Superior temporal gyrus (tissue), 1 donor: ENCODE results near the gene LAMTOR1.
A peak's percentile ranks its signal among the peaks of the same experiment; 100 is the strongest.

Experiments
- DNase-seq: peaks from one replicate; pipeline ENCODE4 v3.0.0-alpha.2; 2016; ENCODE audit errors: extremely low spot score

LAMTOR1 gene

DNA sequence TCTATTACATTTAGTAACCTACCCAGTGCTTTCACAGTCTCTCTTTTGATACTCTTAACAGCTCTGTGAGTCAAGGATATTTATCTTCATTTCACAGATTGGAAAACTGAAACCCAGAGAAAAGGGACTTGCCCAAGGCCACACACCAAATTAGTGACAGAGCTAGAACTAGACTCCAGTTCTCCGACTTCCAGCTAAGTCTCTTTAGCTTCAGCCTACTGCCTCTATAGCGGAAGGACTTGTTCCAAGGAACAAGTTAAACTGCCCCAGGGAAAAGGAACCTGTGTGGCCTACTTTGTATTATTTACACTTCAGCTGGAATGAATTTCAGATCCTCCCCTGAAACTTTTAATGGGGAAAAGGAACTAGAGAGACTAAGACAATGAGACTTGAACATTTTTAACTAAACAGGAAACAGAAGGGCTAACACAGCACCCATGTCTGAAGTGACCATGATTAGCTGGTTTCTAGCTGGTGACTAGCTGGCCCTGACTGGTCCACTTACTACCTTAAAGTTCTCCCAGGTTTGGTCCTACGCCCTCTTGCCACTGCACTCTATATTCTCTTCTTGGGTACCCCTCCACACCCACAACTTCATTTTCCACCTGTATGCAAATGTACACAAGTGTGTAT is 21.2 kb downstream of the LAMTOR1 start:
- DNase-seq: no peak

DNA sequence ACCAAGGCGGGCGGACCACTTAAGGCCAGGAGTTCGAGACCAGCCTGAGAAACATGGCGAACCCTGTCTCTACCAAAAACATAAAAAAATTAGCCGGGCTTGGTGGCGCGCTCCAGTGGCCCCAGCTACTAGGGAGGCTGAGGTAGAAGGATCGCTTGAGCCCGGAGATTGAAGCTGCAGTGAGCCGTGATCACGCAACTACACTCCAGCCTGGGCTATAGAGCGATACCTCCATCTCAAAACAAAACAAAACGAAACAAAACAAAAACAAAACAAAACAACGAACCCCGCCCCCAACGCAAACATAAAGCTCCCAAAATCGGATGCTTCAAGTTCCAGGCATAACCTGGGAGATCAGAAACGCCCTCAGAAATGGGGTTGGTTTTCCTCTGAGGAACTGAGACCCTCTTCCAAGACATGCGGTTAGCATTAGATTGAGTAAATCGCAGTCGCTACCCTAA is 21.9 kb downstream of the LAMTOR1 start:
- DNase-seq: no peak

DNA sequence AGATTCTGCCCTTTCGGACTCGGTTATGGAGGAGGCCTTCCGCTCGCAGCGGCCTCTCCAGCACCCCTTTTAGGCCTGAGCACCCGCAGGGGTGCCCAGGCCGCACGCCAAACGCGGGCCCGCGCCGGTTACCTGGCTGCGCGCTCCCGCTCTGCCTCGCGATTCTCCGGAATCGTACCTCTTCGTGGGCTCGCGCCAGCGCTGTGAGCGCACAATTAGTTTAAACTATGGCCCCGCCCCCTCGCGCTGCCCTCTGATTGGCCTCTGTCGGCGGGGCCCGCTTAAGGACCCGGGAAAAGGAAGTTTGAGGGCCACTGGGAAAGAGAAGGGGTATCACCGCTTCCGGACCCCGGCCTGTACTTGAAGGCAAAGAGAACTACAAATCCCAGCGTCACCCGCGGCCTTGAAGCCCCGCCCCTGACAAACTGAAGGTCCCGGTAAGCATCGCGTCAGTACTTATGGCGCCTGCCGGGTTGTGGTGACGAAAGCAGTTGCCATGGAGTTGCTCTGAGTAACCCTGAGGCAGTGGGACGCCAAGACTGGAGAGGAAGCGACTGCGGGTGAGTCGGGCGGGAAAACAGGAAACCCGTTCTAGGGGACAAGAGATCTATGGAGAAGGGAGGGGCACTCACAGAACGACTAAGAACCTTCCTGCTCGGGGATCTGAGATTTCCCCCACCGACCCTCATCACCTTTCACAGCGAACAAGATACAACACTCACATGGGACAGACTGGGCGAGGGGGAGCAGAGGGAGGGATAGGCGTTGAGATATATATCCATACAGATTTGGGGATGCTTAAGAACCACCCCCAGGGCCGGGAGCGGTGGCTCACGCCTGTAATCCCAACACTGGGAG is 22.5 kb downstream of the LAMTOR1 start, which contains the start of the genes LRRC51 and NUMA1:
Gene LRRC51 (plus strand): TSS at position 525 of the 858 bp plus-strand sequence. CDS start 8,234 bp downstream, outside the sequence.
Gene NUMA1 (minus strand): TSS at position 217 of the 858 bp plus-strand sequence. CDS start 44,599 bp downstream, outside the sequence.
- peak; percentile 100 for DNase-seq

DNA sequence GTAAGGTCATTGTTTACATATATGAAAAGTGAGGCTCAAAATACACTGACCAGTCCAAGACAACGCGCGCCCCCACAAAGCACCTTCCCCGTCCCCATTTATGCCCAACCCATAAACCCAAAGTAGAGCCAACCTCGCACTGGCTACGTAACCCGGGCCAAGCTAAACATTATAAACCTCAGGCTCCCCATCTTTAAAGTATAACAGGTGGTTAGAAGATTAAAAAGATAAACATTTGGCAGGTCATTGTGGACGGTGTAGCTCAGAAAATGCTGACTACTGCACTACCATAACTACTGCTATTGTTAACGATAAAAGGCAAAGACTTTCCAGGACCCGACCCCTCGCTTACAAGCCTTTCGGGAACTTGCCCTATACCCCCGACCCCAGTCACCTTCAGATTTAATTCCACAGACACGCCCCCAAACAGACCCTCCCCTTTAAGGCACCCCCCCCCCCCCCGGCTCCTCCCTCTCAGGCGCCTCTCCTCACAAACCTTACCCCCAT is 23.2 kb downstream of the LAMTOR1 start:
- no peak for DNase-seq

DNA sequence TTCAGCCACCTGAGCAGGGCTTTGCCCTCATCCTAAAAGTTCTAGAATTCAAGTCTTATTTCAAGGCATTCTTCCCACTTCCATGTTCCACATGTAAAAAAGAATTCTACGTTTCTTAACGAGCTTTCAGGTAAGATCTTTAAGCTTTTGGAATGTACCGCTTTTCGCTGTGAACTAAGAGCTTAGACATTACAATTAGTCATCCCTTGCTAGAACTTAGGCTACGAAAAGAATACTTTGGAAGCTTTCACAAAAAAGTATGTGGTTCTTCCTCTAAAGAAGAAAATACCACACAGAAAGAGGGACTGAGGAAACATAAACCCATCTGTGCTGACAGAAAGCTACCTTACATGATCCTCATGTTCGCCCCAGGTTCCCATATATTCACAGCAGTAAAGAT is 24.6 kb downstream of the LAMTOR1 start:
- DNase-seq: no peak

DNA sequence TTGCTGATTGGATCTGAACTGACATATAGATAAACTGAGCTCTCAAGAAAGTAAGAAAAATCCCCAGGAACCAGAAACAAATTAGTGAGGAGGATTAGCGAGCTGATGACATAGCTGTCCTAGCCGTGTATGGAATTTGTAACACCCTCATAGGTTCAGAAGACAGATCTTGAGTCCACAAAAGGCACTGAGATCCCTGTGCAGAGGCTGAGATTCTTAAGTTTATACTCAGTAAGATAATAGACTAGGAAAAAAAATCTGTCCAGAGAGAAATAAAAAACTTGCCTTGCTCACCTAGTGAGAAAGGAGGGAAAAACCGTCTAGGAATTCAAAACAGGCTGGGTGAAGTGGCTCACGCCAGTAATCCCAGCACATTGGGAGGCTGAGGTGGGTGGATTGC is 27.3 kb downstream of the LAMTOR1 start:
- no peak for DNase-seq

DNA sequence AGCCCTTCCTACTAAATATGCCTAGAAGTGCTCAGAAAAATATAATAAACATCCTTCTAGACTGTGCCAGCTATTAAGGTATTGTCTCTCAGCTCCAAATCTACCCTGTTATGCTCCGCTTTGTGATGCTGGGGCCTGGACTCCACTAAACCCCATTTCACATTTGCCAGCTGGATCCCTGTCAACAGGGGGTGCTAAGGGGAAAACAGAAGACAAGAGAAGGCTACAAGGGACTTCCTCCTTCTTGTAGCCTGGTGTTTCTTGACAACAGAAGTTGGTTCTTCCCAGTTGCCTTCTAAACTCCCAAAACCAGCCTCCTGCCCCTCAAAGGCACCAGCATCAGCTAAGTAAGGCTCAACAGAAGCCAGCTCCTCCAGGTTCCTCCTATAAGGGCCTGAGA is 28.0 kb downstream of the LAMTOR1 start:
- DNase-seq: no peak

DNA sequence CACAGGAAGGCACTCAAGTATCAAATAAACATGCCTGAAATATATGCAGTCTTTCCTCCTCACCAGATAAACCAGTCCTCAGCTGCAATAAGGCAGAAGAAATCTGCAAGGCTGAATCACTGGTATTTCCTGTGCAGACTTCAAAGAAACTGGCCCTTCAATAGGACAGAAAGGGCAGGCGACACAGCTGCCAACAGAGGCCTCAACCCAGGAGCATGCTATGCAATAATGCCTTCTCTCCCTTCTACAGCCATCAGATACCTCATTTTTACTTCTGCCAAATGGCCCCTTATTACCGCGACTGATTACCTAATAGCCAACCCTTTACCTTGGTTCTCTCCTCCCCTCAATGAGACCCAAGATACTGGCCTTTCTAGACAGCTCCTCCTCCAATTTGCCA is 30.7 kb downstream of the LAMTOR1 start:
- DNase-seq: no peak

DNA sequence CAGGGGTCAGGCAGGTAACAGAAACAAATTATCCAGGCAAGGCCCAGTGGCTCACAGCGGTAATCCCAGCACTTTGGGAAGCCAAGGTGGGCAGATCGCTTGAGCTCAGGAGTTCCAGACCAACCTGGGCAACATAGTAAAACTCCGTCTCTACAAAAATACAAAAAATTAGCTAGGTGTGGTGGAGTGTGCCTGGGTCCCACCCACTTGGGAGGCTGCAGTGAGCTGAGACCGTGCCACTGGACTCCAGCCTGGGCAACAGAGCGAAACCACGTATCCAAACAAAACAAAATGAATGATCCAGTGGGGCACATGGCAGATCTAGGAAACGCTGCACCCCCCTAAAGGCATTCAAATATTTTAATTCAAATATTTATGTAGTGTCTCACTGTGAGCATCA is 32.6 kb downstream of the LAMTOR1 start:
- no peak for DNase-seq

DNA sequence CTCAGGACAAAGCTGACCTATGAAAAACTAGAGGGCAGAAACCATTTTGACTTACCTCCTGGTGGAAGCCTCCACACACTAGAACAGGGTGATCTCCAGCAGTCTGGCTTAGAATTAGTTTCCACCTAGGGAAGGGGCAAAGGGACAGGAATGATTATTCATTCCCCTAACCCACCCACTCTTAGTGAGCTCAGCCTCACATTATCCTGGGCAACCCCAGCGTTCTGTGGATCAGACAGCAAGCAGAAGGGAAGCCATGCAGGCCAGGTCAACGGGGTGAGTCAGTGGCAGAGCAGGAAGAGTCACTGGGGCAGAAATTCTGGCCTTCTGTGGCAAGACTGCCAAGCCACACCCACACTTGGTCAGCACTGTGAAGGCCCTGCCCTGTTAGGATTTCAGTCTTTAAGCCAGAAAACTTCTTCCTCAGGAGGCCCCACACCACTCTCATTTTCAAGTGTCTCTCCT is 33.3 kb downstream of the LAMTOR1 start:
- DNase-seq: no peak

DNA sequence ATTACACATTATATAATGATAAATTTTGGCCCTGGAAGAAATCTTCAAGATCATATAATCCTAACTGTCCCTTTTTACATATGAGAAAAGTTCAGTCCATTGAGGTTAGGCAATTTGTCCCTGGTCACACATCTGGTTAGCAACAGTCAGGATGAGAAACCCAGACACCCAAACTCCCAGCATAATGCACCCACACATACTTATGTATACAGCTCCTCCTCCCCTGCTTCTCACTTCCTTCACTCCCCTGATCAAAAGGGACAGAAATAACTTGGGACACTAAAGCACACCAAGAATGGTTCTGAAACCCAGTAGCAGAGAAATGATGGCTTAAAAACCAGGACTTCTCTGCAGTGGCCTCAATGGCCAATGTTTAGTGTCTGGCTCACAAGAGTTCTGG is 33.9 kb downstream of the LAMTOR1 start:
- peak; percentile 47 for DNase-seq

DNA sequence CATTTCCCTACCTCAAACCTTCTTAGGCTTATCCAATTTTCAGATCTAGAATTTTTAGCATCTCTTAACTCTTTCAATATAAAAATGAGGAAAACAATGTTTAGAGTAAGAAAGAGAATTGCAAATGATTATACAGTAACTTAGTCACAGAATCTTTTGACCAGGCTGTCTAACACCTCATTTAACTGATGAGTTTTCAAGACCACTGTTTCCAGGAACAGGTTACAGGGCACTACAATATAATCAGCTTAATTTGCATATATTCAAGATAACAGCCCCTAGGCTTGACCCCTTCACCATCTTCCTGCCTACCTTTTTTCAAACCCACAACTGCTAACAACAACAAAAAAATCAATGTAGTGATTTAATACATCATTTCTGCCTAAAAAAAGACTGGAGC is 35.4 kb downstream of the LAMTOR1 start:
- no peak for DNase-seq

DNA sequence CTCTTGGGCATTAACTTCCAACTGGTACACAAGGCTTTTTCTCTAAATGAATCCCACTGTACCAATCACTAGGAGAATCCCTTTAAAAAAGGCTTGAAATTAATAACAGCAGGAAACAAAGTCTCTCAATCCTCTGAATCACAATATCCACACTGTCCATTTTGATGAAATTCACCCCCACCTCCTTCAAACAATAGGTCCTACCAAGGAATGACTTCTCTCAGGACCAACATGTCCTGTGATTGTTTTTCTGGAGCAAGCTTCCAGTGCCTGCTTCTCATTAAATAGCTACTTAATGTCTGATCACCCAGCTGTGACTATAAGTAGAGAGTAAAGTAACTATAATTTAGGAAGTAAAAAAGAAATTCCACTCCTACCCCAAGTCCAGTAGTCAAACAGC is 35.8 kb downstream of the LAMTOR1 start:
- DNase-seq: no peak

DNA sequence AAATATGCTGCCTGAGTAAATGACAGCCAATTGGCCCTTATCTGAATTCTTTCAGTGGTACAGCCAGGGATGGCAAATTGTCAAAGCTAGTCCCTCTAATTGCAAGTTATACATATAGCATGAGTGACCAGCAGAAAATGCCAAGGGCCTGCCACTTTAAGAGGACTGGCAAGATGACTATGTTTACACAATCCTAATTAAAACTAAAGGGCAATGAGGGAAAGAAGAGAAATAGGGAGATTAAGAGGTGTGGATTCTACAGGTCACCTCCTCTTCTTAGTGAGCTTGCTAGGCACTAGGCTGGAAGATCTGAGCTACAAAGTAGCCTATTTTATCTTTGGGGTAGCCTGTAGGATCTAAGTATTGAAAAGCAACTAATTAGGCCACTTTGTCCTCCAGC is 36.2 kb downstream of the LAMTOR1 start:
- DNase-seq: no peak

DNA sequence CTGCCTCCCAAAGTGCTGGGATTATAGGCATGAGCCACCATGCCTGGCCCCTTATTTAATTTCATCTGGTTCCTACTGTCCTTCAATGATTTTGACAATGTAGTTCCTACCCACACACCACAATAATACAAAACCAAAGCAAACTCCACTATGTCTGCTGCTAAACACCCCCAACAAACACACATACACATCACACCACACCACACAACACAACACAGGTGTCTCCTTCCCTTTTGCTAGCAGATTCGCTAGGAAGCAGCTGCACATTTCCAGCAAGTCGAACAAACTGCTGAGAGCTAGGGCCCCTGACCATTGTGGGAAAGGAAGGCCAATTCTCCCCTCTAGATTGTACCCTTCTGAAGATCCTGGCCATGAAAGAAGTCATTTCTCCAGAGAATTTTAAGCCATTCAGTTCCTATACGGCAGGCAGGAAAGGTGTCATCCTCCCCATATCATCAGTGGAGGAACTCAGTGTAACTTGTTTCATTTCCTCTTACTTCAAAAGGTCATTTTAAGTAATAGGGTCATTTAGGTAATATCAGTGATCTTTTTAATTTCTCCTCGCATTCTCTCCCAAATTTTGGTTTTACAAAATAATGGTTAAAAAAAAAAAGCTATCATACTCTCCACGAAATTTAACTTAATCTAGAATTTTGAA is 41.2 kb downstream of the LAMTOR1 start:
- DNase-seq: no peak

DNA sequence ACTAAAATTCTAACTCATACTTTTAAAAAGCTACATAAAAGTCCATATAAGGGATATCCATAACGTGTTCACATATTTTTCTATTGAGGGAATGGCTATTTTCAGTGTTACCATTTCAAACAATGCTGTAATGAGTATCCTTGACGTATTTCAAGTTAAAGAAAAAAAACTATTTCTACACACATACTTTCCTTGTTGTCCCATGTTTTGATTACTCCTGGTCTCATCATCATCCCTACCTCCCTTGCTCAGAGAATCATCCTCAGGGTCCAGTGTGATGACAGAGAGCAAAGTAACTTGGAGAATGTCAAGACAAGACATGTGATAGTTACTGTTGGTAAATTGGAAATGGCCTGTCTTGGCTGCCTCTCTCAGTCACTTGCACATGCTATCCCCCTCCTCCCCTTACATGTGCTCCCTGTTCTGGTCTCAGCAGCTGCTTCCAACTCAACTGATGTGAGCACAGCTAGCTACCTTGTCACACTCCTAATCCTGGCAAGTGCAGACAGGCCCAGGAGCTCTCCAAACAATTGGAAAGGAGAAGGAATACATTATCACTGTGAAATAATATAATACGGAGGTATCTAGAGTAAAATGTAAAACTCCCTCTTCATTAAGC is 44.6 kb downstream of the LAMTOR1 start:
- no peak for DNase-seq

DNA sequence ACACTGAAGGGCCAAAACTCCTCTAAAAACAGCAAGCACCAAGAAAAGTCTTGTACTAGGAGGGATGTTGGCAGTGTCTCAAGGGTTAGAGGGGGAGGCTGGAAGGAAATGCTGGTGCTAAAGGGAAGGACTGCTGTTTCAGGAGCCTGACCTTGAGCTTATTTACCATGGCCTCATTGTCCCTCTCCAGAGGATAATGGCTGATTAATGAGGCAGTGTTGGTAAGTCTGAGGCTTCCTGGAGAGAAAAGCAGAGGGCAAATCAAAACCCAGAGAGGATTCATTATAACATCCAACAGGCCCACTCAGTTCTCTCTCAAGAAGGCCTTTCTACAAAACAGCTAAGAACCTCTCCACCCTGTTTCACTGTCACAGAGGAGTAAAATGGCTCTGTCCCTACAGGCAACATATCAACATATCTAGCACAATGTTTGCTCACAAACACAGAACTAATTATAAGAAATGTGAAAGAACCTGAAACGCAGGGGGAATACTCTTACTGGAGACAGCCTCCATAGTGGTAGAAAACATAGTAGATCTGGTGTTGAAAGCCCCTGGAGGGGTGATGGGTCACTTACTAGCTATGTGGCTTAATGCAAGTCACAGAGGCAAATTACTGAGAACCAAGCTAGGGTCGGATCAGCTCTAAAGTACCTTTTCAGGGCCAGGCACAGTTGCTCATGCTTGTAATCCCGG is 54.2 kb downstream of the LAMTOR1 start:
- no peak for DNase-seq
